HG02981 (cell line): Measurements from ENCODE around the gene OR6C75.
"Not testable (repeated sequence)": the region's sequence is repeated elsewhere in the genome, so short reads cannot be mapped to it uniquely, and the experiment has no call there.

Experiments
- ATAC-seq: cut with Tn5 transposase; IDR thresholded peaks from one replicate; pipeline ENCODE4 v1.9.1; 2021; ENCODE audit warnings: mild to moderate bottlenecking, moderate library complexity; ENCODE audit not compliant: unreplicated experiment

Gene OR6C75

GRCh38 chr12:55362675-55363074, at the start of gene OR6C75:
Gene OR6C75, plus strand, starts transcription at chr12:55362975. Its CDS starts 2,136 bp downstream, at chr12:55365111.
- no peak for ATAC-seq

- no peak for ATAC-seq
Measured at GRCh38 chr12:55314043-55314442, 48.7 kb upstream of the OR6C75 start, which contains the start of gene OR6C1. Gene OR6C1, plus strand, starts transcription at chr12:55314343. Its CDS starts 6,257 bp downstream, at chr12:55320600.

GRCh38 chr12:55320201-55320600, 42.6 kb upstream of the OR6C75 start:
- ATAC-seq: no peak

DNA sequence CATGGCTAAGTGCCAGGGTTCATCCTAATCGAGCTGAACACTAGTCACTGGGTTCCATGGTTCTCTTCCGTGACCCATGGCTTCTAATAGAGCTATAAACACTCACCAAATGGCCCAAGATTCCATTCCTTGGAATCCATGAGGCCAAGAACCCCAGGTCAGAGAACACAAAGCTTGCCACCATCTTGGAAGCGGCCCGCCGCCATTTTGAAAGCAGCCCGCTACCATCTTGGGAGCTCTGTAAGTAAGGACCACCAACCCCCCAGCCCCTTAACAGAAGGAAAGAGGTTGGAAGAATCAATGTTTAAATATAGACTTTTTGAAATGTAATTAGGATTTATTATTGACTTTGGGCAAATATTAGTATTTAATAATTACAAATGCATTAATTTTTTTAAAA, 37.0 kb upstream of the OR6C75 start:
- ATAC-seq: not testable (repeated sequence)

DNA sequence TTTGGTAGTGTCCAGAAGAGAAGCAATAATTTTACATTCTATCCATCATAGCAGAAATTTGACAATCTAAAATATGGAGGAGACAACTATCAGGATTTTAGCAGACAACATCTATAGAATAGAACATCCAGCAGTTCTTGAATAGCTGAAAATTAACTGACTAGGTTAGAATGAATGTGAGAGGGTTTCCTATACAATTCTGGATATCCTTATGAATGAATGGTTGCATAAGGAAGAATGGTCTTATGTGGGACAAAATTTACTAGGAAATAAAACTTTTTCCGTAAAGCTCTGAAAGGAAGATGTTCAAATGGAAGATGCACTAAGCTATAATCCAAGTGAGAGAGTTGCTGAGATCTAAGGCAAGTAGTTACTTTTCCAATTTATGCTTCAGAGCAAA, 32.3 kb upstream of the OR6C75 start, which contains the start of gene OR6C3:
OR6C3 (plus strand) TSS at position 301 of the 400 bp plus-strand sequence. CDS start 955 bp downstream, outside the sequence.
- ATAC-seq: no peak

GRCh38 chr12:55336002-55336401, 26.8 kb upstream of the OR6C75 start:
- no peak for ATAC-seq

DNA sequence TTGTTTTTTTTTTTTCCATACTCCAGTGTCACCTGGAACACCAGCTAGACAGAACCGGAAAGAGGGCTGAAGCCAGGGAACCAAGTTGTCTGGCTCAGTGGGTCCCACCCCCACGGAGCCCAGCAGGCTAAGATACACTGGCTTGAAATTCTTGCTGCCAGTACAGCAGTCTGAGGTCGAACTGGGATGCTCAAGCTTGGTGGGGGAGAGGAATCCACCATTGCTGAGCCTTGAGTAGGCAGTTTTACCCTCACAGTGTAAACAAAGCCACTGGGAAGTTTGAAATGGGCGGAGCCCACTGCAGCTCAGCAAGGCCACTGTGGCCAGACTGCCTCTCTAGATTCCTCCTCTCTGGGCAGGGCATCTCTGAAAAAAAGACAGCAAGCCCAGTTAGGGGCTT, 7.4 kb upstream of the OR6C75 start:
- not testable (repeated sequence) for ATAC-seq

DNA sequence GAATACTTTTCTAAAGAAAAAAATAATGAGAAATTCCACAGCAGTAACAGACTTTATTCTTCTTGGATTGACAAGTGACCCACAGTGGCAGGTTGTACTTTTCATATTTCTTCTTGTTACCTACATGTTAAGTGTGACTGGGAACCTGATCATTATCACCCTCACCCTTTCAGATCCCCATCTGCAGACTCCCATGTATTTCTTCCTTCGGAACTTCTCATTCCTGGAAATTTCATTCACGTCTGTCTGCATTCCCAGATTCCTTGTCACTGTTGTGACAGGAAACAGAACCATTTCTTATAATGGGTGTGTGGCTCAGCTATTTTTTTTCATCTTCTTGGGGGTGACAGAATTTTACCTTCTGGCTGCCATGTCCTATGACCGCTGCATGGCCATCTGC, 2.3 kb downstream of the OR6C75 start:
- no peak for ATAC-seq

DNA sequence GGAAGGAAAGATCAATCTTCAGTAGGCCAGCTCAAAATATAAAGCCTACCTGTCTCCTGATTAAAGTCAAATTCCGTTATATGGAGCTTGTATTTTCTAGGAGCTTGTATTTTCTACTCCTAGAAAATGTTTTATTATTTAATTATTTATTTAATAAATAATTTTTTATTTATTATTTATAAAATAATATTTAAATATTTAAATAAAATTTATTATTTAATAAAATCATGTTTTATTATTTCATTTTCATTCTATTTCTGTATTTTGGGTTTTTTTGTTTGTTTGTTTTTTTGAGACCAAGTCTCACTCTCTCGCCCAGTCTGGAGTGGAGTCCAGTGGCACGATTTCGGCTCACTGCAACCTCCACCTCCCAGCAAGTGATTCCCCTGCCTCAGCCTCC, 9.7 kb downstream of the OR6C75 start:
- no peak for ATAC-seq

DNA sequence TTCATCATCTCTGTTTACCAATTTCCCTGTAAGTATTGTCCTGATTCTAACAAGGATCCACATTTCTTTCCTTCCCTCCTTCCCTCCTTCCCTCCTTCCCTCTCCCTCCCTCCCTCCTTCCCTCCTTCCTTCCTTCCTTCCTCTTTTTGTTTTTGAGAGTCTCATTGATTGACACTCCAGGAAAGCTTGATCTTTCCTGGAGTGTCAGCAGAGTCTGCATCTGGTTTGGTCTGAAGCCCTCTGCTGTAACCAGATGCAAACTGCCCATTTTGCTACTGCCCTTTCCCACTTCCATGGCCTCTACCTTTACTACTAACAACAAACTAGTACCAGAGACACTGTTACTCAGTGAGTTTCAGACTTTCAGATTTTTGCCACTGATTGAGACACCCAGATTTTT, 23.1 kb downstream of the OR6C75 start:
- no peak for ATAC-seq

GRCh38 chr12:55392032-55392795, 29.4 kb downstream of the OR6C75 start:
- ATAC-seq: no peak

- ATAC-seq: no peak
Measured at GRCh38 chr12:55396326-55396725, 33.6 kb downstream of the OR6C75 start.

DNA sequence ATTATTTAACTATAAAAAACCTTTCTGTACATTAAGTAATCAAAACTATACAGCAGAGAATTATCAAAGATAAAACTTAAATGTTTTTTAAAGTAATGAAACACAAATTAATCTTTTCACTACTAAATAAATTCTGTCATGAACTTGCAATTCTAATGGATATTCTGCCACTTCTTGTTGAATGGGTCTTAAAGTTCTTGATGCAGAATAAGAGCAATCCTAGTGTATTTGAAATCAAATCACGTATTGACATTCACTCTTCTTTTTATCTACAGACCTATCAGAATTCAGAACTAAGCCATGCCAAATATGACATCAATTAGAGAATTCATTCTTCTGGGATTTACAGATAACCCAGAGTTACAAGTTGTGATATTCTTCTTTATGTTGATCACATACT, 37.5 kb downstream of the OR6C75 start, which contains the start of gene OR6C65:
OR6C65 (plus strand) TSS at position 301 of the 400 bp plus-strand sequence; CDS start at position 301, 0 bp downstream.
- ATAC-seq: no peak

DNA sequence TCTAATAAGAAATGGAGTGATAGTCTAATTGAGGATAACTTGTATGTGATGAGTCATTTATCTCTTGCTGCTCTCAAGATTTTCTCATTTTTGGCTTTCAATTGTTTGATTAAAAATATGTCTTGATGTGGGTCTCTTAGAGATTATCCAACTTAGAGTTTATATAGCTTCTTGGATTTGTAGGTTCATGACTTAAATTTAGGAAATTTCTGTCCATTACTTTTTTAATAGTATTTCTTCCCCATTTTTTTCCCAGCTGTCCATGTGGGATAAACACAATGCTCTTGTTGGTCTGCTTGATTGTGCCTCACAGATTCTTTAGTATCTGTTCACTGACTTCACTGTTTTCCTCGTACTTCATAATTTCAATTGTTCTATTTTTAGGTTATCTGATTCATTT, 45.1 kb downstream of the OR6C75 start:
- no peak for ATAC-seq

DNA sequence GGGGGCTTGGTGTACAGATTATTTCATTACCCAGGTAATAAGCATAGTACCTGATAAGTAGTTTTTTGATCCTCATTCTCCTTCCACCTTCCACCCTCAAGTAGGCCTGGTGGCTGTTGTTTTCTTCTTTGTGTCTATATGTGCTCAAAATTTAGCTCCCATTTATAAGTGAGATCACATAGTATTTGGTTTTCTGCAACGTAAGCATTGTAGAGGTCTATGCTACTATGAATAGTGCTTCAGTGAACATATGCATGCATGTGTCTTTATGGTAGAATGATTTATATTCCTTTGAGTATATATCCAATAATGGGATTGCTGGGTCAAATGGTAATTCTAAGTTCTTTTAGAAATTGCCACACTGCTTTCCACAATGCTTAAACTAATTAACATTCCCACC, 46.4 kb downstream of the OR6C75 start:
- ATAC-seq: not testable (repeated sequence)

GRCh38 chr12:55412138-55412537, 49.4 kb downstream of the OR6C75 start:
- not testable (repeated sequence) for ATAC-seq

GRCh38 chr12:55413498-55414388, 51.0 kb downstream of the OR6C75 start:
- ATAC-seq: not testable (repeated sequence)

DNA sequence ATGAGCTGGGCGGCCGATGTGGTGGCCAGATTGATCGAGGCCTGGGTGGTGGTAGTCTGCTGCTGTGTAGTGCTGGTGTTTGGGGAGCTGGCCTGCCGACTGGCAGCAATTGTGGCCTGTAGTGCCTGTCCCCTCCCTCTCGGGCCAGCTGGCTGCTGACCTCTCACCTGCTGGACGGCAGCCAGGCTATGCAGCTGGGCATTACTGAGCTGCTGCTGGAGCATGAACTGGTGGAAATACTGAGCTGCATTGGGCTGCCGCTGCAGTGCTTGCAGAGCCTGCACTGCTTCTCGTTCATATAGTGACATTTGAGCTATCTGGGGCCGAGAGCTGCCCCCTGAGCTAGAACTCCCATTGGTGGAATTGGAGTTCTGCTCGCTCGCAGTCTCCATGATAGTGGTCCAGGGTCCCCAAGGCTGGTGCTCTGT, 51.6 kb downstream of the OR6C75 start:
- not testable (repeated sequence) for ATAC-seq

DNA sequence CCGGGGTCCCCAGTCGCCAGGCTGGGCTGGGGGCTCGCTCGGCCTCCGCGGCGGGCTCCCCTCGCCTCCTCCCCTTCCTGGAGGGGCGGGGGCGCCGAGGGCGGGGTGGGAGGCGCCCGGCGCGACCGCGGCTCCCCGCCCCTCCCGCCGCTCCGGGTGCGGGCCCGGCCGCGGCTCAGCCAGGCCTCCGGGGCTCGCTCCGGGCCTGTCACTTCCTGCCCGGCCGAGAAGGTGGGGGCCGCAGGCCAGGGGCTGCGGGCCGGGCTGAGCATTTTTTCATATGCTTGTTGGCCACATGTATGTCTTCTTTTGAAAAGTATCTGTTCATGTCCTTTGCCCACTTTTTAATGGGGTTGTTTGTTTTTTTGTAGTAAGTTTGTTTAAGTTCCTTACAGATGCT, 52.1 kb downstream of the OR6C75 start:
- ATAC-seq: not testable (repeated sequence)

DNA sequence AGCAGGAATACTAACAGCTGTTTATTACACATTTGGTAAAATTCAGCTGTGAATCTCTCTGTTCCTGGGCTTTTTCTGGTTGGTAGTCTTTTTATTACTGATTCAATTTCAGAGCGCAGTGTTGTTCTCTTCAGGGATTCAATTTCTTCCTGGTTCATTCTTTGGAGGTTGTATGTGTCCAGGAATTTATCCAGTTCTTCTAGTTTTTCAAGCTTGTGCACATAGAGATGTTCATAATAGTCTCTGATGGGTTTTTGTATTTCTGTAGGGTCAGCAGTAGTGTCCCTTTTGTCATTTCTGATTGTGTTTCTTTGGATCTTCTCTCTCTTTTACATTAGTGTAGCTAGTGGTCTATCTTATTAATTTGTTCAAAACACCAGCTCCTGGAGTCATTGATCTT, 54.2 kb downstream of the OR6C75 start:
- no peak for ATAC-seq
